ENCODE measurements around the gene METAP1D.

The METAP1D gene

DNA sequence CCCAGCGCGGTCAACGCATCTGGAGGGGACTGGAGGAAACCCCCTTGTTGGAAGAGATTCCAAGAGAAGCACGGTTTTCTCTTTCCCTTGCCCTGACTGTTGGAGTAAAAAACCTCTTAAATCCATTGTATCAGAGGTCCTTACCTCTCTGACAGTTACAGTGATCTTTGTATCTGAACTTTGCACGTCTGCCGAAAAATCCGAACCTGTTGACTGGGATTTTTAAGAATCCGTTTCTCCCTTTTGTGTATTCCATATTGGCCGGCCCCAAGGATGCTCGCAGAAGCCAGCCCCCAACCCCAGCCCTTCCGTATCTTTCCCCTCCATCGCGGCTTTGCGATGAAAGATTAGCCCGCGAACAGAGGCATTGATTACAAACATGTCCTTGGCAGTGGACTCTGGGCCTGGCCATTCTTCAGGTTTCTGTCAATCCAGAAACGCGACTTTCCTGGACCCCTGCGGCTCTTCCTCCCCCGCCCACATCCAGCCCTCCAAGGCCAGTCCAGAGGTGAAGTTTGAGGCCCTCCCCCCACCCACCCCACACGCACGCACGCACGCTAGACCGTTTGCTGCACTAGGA lies 81.0 kb downstream of the METAP1D start:
- no peak for DNase-seq (ENCODE audit: low spot score)

DNA sequence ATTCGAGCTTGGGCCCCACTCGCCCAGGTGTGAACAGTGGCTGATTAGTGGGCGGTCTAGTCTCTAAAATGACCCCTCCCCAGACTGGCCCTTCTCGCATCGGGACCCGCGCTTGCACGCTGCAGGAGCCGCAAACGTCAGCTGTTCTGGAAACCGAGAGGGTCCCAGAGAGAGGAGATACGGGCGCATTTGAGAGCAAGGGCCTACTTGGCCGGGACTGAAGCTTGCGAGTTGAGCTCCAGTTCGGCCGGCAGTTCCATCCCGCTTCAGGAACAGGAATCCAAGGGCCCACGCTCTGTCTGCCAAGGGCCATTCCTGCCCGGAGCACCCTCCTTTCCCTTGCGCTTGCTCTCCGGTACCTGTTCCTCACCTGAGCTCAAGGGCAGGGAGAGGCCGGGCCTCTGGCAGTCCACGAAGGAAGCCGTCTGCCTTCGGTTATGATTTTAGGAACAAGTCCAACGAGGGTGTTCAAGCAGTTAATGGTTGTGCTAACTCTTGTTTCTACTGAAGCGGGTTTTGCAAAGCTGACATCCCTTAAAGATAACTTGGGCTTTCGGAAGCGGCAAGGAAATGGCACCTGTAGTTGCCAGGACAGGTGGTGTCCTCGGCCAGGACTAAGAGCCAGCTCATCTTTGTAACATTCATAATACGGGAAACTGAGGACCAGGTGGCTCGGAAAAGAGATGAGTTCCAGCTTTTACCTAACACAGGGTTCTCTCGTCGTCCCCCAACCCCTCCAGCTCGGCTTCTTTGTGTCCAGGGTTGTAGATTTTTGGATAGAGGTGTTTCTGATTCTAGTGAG lies 81.7 kb downstream of the METAP1D start:
- no peak for DNase-seq (ENCODE audit: low spot score)

DNA sequence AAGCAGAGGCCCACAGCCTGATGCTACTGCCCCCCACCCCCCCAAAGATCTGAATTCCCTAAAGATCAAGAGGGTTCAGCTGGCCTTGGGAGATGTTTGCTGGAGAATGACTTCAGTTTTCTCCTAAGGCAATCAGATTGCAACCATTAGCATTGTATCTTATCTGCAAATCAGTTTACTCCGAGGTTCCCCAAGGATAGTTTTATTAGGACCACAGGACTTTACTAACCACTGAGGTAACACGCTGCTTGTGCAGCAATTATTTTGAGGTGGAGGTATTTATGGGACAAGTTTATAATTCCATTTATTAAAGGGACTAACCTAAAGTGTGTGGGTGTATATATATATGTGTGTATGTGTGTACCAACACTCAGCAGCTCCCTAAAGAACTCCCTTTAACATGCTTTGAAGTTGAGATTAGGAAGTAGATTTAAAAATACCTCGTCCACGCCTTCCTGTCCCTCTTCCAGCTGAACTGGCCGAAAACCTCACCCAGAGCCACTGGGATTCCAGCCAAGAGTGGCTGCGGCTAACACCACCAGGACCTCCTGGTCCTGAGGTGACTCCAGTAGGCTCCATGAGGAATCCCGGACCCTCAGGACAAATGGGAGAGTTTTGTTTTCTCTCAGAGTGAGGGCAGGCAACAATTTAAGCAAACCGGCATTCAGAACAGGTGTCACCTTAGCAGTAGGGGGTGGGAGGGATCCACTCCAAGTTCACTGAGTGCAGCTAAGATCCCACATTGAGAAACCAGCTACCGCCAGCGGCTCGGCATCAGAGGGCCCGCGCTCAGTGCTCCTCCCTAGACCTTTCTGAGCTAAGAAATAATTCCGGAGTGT lies 82.6 kb downstream of the METAP1D start:
- peak; percentile 29 for DNase-seq (ENCODE audit: low spot score)

DNA sequence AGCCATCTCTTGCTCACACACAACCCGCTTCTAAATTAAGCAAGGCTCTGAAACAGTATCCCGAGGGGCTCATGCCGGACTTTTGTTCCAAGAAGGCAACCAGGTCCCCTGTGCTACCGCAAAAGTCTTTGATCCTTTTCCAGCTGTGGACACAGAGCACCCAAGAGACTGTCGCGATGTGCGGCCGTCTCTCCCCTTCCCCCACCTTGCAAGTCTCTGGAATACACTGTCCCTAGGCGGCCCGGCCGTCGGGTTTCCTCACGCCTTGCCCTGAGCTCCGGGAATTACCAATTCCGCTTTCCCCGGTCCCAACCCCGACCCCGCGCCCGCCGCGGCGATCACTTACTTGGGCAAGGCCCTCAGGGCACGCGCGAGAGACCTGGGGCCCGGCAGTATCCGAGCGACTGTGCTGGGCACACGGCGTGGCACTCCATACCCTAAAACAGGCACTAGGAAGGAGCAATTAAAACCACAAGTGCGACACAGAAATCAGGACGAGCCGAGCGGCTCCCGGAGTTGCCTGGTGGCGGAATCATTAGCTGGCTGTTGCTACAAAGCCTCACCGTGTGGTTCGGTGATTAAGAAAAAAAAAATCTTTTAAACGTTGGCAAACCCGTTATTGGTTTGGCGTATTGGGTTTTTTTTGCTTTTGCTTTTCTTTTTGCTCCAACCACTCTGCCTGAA lies 83.3 kb downstream of the METAP1D start:
- peak; percentile 10 for DNase-seq (ENCODE audit: low spot score)

DNA sequence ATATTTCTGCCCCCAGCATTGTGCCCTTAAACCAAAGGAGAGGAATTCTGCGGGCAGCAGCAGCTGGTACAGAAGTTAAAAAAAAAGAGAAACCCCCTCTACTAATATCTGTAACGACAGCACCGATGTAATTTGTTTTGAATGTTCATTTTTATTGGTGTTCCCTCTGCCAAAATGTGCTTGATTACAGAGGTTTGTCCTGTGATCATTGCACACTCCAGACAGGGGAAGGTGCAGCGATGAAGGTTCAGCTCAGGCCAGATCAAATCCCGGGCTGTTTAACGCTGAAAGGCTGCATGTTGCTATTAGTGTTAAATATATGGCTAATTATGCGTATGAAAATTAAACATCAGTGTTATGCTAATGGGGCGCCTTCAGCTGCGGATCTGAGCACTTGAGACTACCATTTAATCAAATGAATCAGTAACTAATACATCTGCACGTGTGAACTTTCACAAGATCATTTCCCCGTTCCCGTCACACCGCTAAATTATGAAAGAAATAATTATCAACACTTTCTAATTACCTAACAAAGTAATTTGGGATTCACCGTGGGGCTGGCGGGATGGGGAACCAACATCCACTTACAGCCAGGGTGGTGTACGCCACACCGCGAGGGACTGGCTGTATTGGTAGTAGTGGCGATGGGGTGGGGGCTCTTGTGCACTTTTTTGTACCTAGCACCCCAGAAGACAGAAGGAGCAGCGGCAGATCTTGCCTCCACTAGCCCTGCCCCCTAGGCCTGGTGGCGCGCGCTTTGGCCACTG lies 84.1 kb downstream of the METAP1D start:
- no peak for DNase-seq (ENCODE audit: low spot score)

DNA sequence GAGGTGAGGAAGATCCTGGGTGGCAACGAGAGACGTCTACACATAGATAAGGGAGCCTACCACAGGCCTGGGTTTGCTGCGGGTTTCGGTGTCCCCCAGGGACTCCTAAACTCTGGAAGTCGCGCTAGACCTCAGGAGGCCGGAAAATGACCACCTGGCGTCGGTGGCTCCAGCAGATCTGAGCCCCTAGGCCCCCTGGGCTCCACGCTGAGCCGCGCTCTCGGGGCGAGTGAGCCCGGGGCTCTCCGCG lies 84.6 kb downstream of the METAP1D start:
- DNase-seq (ENCODE audit: low spot score): no peak

DNA sequence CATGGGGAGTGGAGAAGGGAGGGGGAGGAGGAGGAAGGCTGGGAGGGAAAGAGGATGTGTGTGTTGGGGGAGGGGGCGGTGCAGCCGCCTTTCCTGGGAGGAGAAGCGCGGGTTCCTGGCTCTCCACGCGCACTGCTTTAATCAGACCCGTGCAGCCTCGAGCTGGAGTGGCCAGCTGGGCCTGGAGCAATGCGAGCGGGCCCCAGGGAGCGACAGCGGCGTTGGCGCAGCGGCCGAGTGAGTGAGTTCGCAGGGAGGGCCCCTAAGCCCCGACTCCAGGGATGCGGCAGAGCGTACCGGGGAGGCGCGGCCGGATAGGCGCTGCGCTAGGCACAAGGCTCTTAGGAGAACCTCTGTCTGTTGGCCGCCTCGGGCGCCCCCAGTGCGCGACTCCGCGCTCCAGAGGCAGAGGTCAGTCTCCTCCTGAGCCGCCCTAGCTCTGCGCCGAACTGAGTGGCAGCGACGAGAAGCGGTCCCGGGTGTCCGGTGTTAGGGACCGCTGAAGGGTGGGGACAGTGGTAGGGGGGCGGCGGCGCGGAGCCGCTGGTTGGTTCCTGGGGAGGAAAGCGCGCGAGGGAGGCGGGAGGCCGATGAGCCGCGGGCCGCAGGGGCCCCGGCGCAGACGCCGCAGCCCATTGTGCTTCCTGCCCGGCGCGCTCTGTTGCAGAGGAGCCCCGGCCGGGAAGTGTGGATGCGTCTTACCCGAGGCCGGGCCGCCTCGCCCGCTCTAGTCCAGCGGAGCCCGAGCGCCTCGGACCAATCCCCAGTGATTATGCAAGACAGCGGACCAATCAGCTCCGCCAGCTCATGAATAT lies 85.1 kb downstream of the METAP1D start:
- peak; percentile 95 for DNase-seq (ENCODE audit: low spot score)

DNA sequence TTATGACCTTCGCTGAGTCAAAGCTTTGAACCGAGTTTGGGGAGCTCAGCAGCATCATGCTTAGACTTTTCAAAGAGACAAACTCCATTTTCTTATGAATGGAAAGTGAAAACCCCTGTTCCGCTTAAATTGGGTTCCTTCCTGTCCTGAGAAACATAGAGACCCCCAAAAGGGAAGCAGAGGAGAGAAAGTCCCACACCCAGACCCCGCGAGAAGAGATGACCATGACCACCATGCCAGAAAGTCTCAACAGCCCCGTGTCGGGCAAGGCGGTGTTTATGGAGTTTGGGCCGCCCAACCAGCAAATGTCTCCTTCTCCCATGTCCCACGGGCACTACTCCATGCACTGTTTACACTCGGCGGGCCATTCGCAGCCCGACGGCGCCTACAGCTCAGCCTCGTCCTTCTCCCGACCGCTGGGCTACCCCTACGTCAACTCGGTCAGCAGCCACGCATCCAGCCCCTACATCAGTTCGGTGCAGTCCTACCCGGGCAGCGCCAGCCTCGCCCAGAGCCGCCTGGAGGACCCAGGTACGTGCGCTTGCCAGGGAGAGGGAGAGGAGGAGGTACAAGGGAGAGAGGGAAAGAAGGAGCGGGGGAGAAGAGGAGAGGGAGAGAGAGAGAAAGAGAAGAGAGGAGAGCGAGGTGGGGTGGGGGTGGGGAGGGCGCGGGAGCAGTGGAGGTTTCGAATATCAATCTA lies 85.9 kb downstream of the METAP1D start, which contains the start of gene DLX1:
Gene DLX1 (plus strand): TSS at position 48 of the 700 bp plus-strand sequence. CDS start 171 bp downstream, at position 219.
- peak; percentile 74 for DNase-seq (ENCODE audit: low spot score)

DNA sequence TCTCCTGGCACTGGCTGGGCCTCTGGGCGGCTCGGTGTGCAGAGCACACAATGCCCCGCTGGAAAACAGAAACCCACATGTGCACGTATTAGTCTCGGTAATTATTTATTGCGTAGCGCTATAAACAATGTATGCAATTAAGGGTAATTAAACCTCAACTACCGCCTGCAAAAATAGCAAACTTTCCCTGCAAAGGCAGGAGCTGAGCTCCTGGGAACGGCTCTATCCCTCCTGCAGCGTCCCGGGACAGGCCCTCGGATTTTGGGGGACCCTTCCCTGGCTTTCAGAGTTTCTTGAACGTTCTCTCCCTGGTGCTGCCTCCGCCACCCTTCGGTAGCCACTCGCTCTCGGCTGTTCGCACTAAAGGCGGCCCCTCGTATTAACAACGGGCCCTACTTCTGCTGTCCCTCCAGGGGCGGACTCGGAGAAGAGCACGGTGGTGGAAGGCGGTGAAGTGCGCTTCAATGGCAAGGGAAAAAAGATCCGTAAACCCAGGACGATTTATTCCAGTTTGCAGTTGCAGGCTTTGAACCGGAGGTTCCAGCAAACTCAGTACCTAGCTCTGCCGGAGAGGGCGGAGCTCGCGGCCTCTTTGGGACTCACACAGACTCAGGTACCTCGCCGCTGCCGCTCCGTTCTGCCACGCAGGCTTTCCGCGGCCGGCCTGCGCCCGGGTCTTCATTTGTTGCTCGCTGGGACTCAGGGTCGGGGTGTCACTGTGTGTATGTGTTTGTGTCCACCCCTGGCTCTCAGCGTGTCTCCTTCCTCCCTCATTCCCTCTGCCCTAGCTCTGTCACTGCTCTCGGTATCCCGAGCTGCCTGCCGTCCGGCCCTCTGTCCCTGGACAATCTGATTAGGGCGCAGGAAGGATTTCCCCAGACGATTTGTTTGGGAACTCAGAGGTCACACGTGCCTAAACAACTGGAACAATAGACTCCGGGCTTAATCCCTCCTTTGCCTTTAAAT lies 86.8 kb downstream of the METAP1D start:
- DNase-seq (ENCODE audit: low spot score): peak; percentile 77

DNA sequence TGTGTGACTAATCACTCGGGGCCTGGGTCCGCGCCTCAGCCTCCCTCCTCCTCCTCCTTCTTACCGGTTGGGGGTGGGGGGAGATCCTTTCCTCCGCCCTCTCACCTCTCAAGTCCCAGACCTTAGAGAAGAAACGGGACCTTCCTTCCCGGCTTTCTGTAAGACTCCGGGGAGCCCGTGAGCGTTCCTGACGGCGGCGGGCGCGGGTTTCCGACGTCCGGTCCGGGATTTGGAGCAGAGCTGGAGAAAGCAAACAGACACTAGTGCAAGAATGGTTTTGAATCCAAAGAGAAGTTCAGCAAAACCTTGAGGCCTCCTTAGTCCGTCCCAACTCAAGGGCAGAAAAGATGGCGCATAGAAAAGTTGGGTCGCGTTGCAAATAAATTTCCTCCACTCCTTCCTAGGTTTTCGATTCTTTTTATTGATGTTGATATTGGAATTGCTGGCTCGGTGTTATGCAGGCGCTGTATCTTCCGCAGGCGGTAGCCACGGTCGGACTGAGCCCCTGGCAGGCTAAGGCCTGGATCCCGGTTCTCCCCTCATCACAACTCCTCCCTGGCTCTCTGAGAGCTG lies 87.5 kb downstream of the METAP1D start:
- no peak for DNase-seq (ENCODE audit: low spot score)

DNA sequence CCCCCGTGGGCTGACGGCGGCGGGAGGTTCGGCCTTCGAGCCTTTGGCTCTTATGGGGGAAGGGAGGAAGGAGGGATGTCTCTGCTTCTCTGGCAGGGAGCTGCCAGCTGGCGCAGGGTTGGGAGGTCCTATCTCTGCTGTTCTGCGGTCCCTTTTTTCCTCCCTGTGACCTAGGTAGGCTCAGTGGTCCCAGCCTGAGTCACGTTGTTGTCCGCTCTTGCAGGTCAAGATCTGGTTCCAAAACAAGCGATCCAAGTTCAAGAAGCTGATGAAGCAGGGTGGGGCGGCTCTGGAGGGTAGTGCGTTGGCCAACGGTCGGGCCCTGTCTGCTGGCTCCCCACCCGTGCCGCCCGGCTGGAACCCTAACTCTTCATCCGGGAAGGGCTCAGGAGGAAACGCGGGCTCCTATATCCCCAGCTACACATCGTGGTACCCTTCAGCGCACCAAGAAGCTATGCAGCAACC lies 88.1 kb downstream of the METAP1D start:
- DNase-seq (ENCODE audit: low spot score): no peak

DNA sequence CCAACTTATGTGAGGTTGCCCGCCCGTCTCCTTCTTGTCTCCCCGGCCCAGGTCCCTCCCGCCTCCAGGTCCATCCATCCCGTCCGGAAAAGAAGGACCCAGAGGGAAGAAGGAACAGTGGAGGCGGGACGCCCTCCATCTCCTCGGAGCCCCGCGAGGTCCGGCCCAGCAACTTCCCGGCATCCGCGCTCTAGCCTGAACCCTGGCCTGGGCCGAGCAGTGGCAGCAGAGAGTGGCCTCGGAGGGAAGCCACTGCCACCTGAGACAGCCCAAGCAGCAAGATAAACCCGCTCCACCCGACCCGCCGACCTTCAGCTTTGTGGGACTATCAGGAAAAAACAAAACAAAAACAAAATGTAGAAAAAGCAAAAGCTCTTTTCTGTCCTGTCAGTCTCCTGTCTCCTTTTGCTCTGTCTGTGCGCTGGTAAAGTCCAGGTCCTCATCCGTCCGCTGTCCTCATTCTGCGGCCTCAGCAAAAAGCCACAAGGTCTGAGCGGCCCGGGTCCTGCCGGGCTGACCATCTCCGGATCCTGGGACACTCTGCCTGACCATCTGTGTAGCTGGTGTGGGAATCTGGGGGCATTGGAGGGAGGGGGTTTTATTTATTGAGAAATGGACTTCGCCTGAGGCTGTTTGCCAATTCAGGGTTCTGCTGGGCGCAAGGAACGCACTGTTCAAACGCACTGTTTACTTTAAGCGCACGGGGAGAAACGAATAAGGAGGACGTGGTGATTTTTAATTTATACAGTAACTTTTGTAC lies 88.7 kb downstream of the METAP1D start:
- DNase-seq (ENCODE audit: low spot score): no peak

DNA sequence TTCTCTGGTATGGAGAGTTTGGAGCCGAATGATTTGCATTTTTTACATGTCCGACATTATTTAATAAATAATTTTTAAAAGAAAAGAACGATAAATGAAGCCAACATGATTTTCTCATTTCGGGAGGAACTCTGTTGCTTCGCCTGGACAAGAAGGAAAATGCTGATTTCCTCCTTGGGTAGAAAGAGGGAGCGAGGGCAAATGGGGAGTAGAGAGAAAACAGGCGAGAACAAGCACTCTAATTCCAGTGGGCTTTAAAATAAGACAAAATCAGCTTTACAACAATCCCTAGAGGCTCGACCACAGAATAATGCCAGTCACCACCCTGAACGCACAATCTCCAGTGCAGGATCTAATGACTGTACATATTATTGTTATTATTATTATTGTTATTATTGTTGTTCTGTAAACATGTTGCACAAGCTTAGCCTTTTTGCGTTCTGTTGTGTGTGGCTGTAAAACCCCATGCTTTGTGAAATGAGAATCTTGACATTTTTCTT lies 89.3 kb downstream of the METAP1D start:
- no peak for DNase-seq (ENCODE audit: low spot score)

DNA sequence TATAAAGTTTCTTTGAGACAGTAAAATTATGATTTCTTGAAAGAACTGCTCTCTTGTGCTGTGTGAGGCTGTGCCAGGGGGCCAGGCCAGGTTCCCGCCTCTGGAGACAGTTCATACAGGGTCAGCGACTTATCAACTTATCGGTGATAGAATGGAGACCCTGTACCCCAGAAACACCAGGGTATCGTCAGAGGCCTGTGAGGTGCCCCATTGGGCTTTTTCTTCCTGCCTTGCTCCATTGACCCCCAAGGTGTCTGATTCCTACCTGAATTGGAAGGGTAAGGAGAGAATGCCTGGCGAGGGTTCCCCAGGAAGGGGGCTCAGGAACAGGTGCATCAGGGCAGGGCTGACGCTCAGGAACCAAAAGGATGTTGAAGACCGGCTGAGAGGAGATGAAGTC lies 89.9 kb downstream of the METAP1D start:
- DNase-seq (ENCODE audit: low spot score): no peak

DNA sequence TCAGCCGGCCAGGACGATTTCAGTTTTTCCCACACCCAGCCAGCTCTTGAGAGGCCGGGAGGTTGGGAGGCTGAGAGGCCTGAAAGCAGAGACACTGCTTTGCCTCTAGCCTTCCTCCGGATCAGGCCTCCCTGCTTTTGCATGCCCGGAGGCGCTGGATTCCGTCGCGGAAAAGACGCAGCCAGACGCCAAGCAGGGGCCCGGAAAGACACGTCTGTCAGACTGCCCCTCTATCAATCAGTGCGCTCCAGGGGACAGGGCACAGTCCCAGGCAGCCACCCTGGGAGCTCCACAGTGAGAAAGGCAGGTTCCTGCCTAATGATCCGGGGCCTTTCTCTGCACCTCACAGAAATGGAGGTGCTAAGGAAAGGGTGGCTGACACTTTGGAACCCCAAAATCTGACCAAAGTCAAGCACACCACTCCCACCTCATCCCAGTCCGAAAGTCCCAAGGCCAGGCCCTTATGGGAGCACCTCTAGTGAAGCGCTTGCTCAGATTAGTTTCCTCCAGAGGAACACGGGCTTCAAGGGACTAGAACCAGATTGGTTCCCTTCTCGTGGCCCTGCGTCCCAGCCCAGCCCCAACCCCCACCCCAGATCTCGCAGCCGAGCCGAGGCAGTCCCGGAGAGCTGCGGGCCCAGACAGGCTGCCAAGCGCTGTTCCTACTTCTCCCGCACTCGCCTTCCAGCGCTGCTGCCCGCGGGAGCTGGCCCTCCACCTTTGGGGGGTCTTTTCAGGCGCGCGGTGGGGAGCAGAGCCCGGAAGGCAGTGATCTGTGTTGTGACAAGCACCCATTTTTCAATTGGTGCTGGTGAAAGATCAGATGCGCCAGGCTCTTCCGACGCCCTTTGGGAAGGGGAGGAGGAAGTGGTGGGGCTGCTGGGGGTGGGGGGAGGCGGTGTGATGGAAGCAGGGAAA lies 90.5 kb downstream of the METAP1D start:
- no peak for DNase-seq (ENCODE audit: low spot score)

DNA sequence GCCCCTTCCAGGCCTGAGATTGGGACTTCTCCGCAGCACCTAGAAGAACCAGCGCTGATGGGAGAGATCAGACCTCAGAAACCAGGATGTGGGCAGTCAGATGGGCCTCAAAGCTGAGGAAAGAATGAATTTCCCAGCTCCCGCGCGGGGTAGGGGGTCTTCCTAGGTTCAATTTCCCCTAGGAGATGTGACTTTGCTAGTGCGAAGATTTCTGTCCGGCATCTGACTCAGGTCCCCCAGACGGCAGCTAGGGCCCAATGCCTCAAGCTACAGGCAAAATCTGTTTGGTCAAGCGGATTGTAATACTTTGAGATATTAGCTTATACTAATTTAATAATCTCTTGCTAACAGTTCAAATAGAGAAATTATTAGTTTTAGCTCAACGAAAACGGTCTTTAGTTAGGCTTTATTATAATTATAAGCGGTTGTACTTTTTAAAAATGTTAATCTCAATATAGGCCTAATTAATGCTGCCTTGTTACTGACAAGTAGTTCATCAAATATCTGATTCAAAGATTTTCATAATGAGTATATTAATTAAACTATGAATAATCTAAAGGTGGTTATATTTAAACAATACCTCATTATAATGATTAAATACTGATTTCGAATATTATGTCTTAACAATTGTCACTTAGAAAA lies 91.4 kb downstream of the METAP1D start:
- DNase-seq (ENCODE audit: low spot score): no peak
